GM12873 (cell line): ENCODE data around the gene TFAP2B.

Experiments
- CTCF ChIP-seq: IDR thresholded peaks from 2 replicates; pipeline ENCODE4 v1.5.1; 2012; ENCODE audit warnings: low read depth, mild to moderate bottlenecking, moderate library complexity, low read length, control low read depth; ENCODE audit not compliant: insufficient read depth; ENCODE audit errors: missing control alignments

Gene TFAP2B

GRCh38 chr6:50889935-50890334, 71.3 kb downstream of the TFAP2B start:
- no peak for TF ChIP-seq CTCF

GRCh38 chr6:50890579-50890978, 71.9 kb downstream of the TFAP2B start:
- TF ChIP-seq CTCF: no peak

GRCh38 chr6:50891290-50891689, 72.6 kb downstream of the TFAP2B start:
- TF ChIP-seq CTCF: no peak
